ENCODE results near the gene SLC15A5.

The SLC15A5 gene

DNA sequence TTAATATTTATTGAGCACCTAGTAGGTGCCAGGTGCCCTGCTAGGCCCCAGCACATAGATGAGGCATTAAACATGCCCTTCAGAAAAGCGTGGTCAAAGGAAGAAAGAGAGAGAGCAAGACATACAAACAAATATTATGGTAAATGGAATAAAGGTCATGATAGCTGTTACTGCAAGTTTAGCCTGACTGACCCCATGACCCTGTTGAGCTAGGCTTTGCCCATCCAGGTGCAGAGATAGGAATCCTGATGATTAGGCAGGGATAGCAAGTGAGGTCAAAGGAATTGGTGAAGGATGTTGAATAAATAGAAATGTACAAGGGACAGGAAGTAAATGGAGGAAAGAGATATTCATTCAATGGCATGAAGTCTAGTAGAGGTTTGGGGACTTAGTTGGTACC is 33.4 kb upstream of the SLC15A5 start:
- Histone ChIP-seq H3K4me3 (ENCODE audit: low read length) (no peak overlapping the region), H4K8ac (ENCODE audit: low read depth, low read length) (no peak overlapping the region), H3K4me1 (ENCODE audit: control insufficient read depth, low read depth, low read length) (no peaks in the 10 kb centered on the region), H2BK120ac (ENCODE audit: low read depth, low read length) (no peak overlapping the region), H3K4me2 (ENCODE audit: low read length) (no peak overlapping the region), H4K5ac (ENCODE audit: low read length) (no peak overlapping the region), H3K4ac (ENCODE audit: low read depth, low read length) (no peak overlapping the region), H3K36me3 (ENCODE audit: control insufficient read depth, insufficient read depth, low read length) (no peaks in the 10 kb centered on the region), H3K56ac (ENCODE audit: low read length) (no peak overlapping the region), H2BK15ac (replicated peaks; ENCODE audit: low read depth) (no peak overlapping the region), H3K27me3 (ENCODE audit: insufficient read depth, low read length, poor library complexity) (no peaks in the 10 kb centered on the region), H3K27ac (ENCODE audit: low read depth, low read length) (no peak overlapping the region), H3K23ac (ENCODE audit: low read length) (no peak overlapping the region), H2AK5ac (ENCODE audit: low read length) (no peak overlapping the region), H2BK5ac (ENCODE audit: low read length) (no peak overlapping the region), H3K79me1 (ENCODE audit: low read length) (no peaks in the 10 kb centered on the region), H3K18ac (ENCODE audit: low read length) (no peak overlapping the region), H3K9ac (ENCODE audit: low read length) (no peak overlapping the region), H3K79me2 (ENCODE audit: control insufficient read depth, insufficient read depth, low read length) (no peaks in the 10 kb centered on the region)
- DNase-seq: no peak
- WGBS (ENCODE audit: extremely low coverage, insufficient coverage, low lambda C conversion rate): no CpG with 5 or more reads among the region's 1 CpG

DNA sequence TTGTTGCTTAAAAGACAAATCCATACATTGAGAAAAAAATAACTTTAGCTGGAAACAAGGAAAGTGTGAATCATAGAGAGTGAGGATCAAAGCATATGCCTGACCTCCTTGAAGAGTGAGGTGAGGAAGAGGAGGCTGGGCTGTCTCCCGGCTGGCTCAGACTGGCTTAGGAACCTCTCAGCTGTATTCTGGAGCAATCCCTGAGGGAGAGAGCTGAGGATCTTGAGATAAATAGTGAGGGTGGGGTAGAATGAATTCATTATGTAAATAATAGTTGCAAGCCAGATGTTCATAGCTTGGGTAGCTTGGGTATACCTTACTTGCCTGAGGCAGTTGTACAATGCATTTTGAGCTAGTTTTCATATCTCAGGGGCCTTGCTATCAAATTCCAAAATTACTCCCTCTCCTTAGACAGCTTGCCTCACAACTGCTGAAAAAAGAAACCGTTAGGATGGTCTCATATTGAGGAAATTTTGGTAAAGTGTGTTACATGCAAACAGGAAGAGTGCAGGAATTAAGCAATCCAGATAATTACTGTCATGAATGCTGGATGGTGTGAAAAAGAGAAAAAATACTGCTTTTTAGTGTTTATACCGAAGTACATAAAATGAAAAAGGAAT is 30.5 kb upstream of the SLC15A5 start:
- H4K5ac ChIP-seq (ENCODE audit: low read length): no peak overlapping the region
- H3K18ac ChIP-seq (ENCODE audit: low read length): no peak overlapping the region
- H3K4me1 ChIP-seq (ENCODE audit: control insufficient read depth, low read depth, low read length): no peaks in the 10 kb centered on the region
- no peak overlapping the region for H3K56ac ChIP-seq (ENCODE audit: low read length)
- H3K4me3 ChIP-seq (ENCODE audit: low read length): no peak overlapping the region
- WGBS (ENCODE audit: extremely low coverage, insufficient coverage, low lambda C conversion rate): no CpG with 5 or more reads among the region's 3 CpGs
- no peak for DNase-seq
- no peak overlapping the region for H3K4me2 ChIP-seq (ENCODE audit: low read length)
- no peak overlapping the region for H2BK15ac ChIP-seq (replicated peaks; ENCODE audit: low read depth)
- no peaks in the 10 kb centered on the region for H3K79me2 ChIP-seq (ENCODE audit: control insufficient read depth, insufficient read depth, low read length)
- no peak overlapping the region for H3K23ac ChIP-seq (ENCODE audit: low read length)
- no peak overlapping the region for H3K27ac ChIP-seq (ENCODE audit: low read depth, low read length)
- no peak overlapping the region for H3K9ac ChIP-seq (ENCODE audit: low read length)
- no peak overlapping the region for H2BK5ac ChIP-seq (ENCODE audit: low read length)
- no peak overlapping the region for H3K4ac ChIP-seq (ENCODE audit: low read depth, low read length)
- H3K27me3 ChIP-seq (ENCODE audit: insufficient read depth, low read length, poor library complexity): no peaks in the 10 kb centered on the region
- no peaks in the 10 kb centered on the region for H3K79me1 ChIP-seq (ENCODE audit: low read length)
- no peaks in the 10 kb centered on the region for H3K36me3 ChIP-seq (ENCODE audit: control insufficient read depth, insufficient read depth, low read length)
- no peak overlapping the region for H2AK5ac ChIP-seq (ENCODE audit: low read length)
- H2BK120ac ChIP-seq (ENCODE audit: low read depth, low read length): no peak overlapping the region
- no peak overlapping the region for H4K8ac ChIP-seq (ENCODE audit: low read depth, low read length)

DNA sequence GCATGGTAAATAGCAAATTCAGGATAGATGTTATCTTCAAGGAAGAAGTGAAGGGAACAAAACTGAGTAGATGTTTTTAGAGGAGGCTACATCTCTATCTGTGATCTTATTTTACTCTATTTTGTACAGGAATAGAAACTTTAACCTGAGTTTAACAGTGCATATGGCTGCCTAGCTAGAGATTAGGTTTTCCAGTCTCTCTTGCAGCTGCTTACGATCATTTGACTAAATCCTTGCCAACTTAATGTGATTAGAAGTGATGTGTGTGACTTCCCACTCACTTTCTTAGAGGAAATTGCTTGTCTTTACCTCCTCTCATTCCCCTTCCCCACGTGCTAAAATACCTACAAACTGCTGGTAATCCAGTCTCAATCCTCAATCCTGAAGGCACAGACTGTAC is 26.5 kb upstream of the SLC15A5 start:
- H3K4ac ChIP-seq (ENCODE audit: low read depth, low read length): no peak overlapping the region
- H3K36me3 ChIP-seq (ENCODE audit: control insufficient read depth, insufficient read depth, low read length): no peaks in the 10 kb centered on the region

DNA sequence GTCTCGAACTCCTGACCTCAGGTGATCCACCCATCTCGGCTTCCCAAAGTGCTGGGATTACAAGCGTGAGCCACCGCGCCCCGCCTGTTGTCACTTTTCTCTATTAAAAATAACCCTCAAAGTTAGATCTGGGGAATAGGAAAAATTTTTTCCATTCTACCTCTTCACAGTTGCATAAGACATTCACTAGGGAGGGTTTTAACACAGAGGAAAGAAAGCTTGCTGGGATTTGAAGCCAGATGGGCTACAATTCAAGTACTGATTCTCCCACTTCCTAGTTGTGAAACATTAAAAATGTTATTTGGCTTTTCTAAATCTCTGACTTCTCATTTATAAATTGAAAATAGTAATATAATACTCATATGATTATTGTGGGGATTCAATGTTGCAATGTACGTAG is 23.3 kb upstream of the SLC15A5 start:
- H3K23ac ChIP-seq (ENCODE audit: low read length): no peak overlapping the region
- H3K36me3 ChIP-seq (ENCODE audit: control insufficient read depth, insufficient read depth, low read length): no peaks in the 10 kb centered on the region
- H2BK120ac ChIP-seq (ENCODE audit: low read depth, low read length): no peak overlapping the region
- H3K4me2 ChIP-seq (ENCODE audit: low read length): no peak overlapping the region
- H3K27ac ChIP-seq (ENCODE audit: low read depth, low read length): no peak overlapping the region
- H3K4ac ChIP-seq (ENCODE audit: low read depth, low read length): no peak overlapping the region
- H3K18ac ChIP-seq (ENCODE audit: low read length): no peak overlapping the region
- no peak overlapping the region for H2AK5ac ChIP-seq (ENCODE audit: low read length)
- no peaks in the 10 kb centered on the region for H3K79me2 ChIP-seq (ENCODE audit: control insufficient read depth, insufficient read depth, low read length)
- H3K4me1 ChIP-seq (ENCODE audit: control insufficient read depth, low read depth, low read length): no peaks in the 10 kb centered on the region
- no peak overlapping the region for H2BK15ac ChIP-seq (replicated peaks; ENCODE audit: low read depth)
- no peak overlapping the region for H3K9ac ChIP-seq (ENCODE audit: low read length)
- no peak overlapping the region for H4K8ac ChIP-seq (ENCODE audit: low read depth, low read length)
- no peak overlapping the region for H3K4me3 ChIP-seq (ENCODE audit: low read length)
- H4K5ac ChIP-seq (ENCODE audit: low read length): no peak overlapping the region
- H3K79me1 ChIP-seq (ENCODE audit: low read length): no peaks in the 10 kb centered on the region
- no peak overlapping the region for H3K56ac ChIP-seq (ENCODE audit: low read length)
- H2BK5ac ChIP-seq (ENCODE audit: low read length): no peak overlapping the region
- no CpG with 5 or more reads among the region's 7 CpGs for WGBS (ENCODE audit: extremely low coverage, insufficient coverage, low lambda C conversion rate)
- no peaks in the 10 kb centered on the region for H3K27me3 ChIP-seq (ENCODE audit: insufficient read depth, low read length, poor library complexity)
- no peak for DNase-seq

More for the DNA sequence above, 26.5 kb upstream of the SLC15A5 start:
- no peaks in the 10 kb centered on the region for H3K79me2 ChIP-seq (ENCODE audit: control insufficient read depth, insufficient read depth, low read length)
- no peaks in the 10 kb centered on the region for H3K79me1 ChIP-seq (ENCODE audit: low read length)
- no peak overlapping the region for H4K5ac ChIP-seq (ENCODE audit: low read length)
- H4K8ac ChIP-seq (ENCODE audit: low read depth, low read length): no peak overlapping the region
- no peak overlapping the region for H3K4me2 ChIP-seq (ENCODE audit: low read length)
- H3K4me3 ChIP-seq (ENCODE audit: low read length): no peak overlapping the region
- no peaks in the 10 kb centered on the region for H3K27me3 ChIP-seq (ENCODE audit: insufficient read depth, low read length, poor library complexity)
- H3K27ac ChIP-seq (ENCODE audit: low read depth, low read length): no peak overlapping the region
- H3K4me1 ChIP-seq (ENCODE audit: control insufficient read depth, low read depth, low read length): no peaks in the 10 kb centered on the region
- no peak overlapping the region for H3K18ac ChIP-seq (ENCODE audit: low read length)
- no peak overlapping the region for H3K23ac ChIP-seq (ENCODE audit: low read length)
- no peak overlapping the region for H3K56ac ChIP-seq (ENCODE audit: low read length)
- no peak overlapping the region for H3K9ac ChIP-seq (ENCODE audit: low read length)
- H2BK15ac ChIP-seq (replicated peaks; ENCODE audit: low read depth): no peak overlapping the region
- H2AK5ac ChIP-seq (ENCODE audit: low read length): no peak overlapping the region
- no peak overlapping the region for H2BK120ac ChIP-seq (ENCODE audit: low read depth, low read length)
- no CpG with 5 or more reads among the region's 2 CpGs for WGBS (ENCODE audit: extremely low coverage, insufficient coverage, low lambda C conversion rate)
- DNase-seq: no peak
- H2BK5ac ChIP-seq (ENCODE audit: low read length): no peak overlapping the region

DNA sequence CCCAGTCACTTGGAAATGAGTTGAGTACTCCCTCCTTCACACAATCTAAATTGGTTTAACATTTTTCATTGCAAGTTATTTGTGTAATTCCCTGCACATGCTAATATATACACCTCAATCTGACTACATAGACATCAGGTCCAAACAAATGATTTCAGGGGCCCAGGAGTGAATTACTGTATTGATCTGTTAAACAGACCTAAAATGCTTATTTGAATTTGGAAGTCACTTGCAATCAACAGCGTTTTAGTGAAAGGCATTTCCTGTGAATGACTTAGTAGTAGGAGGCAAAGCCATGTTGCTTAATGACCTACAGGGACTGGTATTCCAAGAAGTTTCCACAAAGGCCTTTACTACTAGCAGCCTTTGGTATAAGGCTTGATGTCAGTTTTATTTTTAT is 22.6 kb upstream of the SLC15A5 start:
- Histone ChIP-seq H3K4me3 (ENCODE audit: low read length) (no peak overlapping the region), H3K4me2 (ENCODE audit: low read length) (no peak overlapping the region), H3K56ac (ENCODE audit: low read length) (no peak overlapping the region), H3K4ac (ENCODE audit: low read depth, low read length) (no peak overlapping the region), H3K18ac (ENCODE audit: low read length) (no peak overlapping the region), H3K27me3 (ENCODE audit: insufficient read depth, low read length, poor library complexity) (no peaks in the 10 kb centered on the region), H2BK5ac (ENCODE audit: low read length) (no peak overlapping the region), H4K8ac (ENCODE audit: low read depth, low read length) (no peak overlapping the region), H3K36me3 (ENCODE audit: control insufficient read depth, insufficient read depth, low read length) (no peaks in the 10 kb centered on the region), H3K79me1 (ENCODE audit: low read length) (no peaks in the 10 kb centered on the region), H2AK5ac (ENCODE audit: low read length) (no peak overlapping the region), H3K27ac (ENCODE audit: low read depth, low read length) (no peak overlapping the region), H3K9ac (ENCODE audit: low read length) (no peak overlapping the region), H2BK15ac (replicated peaks; ENCODE audit: low read depth) (no peak overlapping the region), H3K79me2 (ENCODE audit: control insufficient read depth, insufficient read depth, low read length) (no peaks in the 10 kb centered on the region), H3K4me1 (ENCODE audit: control insufficient read depth, low read depth, low read length) (no peaks in the 10 kb centered on the region), H2BK120ac (ENCODE audit: low read depth, low read length) (no peak overlapping the region), H4K5ac (ENCODE audit: low read length) (no peak overlapping the region), H3K23ac (ENCODE audit: low read length) (no peak overlapping the region)
- DNase-seq: peak; percentile 85
- WGBS (ENCODE audit: extremely low coverage, insufficient coverage, low lambda C conversion rate): no CpG with 5 or more reads among the region's 1 CpG

DNA sequence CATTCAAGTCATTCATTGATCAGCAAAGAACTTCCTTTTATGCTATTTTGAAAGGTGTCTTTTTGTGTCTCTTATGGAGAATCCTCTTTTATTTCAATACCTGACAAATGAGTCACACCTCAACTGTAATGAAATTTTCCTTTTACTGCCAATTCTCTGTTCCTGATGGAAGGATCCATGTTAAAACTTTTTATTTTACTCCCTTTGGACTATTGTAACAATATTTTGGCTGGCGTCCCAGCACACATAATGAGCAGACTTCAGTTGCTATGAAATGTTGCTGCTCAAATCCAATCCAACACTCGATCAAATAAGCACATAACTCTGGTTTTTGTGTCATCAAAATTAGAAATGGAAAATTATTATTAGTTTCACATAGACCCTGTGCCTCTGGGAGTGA is 21.9 kb upstream of the SLC15A5 start:
- no peak overlapping the region for H4K8ac ChIP-seq (ENCODE audit: low read depth, low read length)
- no peaks in the 10 kb centered on the region for H3K27me3 ChIP-seq (ENCODE audit: insufficient read depth, low read length, poor library complexity)
- no peaks in the 10 kb centered on the region for H3K36me3 ChIP-seq (ENCODE audit: control insufficient read depth, insufficient read depth, low read length)
- H3K4me3 ChIP-seq (ENCODE audit: low read length): no peak overlapping the region
- H2BK15ac ChIP-seq (replicated peaks; ENCODE audit: low read depth): no peak overlapping the region
- no peak overlapping the region for H4K5ac ChIP-seq (ENCODE audit: low read length)
- no peak overlapping the region for H3K56ac ChIP-seq (ENCODE audit: low read length)
- H3K9ac ChIP-seq (ENCODE audit: low read length): no peak overlapping the region
- no peaks in the 10 kb centered on the region for H3K4me1 ChIP-seq (ENCODE audit: control insufficient read depth, low read depth, low read length)
- no peak overlapping the region for H2BK5ac ChIP-seq (ENCODE audit: low read length)
- WGBS (ENCODE audit: extremely low coverage, insufficient coverage, low lambda C conversion rate): no CpG with 5 or more reads among the region's 2 CpGs
- H3K27ac ChIP-seq (ENCODE audit: low read depth, low read length): no peak overlapping the region
- no peak overlapping the region for H3K23ac ChIP-seq (ENCODE audit: low read length)
- H2AK5ac ChIP-seq (ENCODE audit: low read length): no peak overlapping the region
- H3K4ac ChIP-seq (ENCODE audit: low read depth, low read length): no peak overlapping the region
- DNase-seq: no peak
- no peaks in the 10 kb centered on the region for H3K79me2 ChIP-seq (ENCODE audit: control insufficient read depth, insufficient read depth, low read length)
- no peak overlapping the region for H2BK120ac ChIP-seq (ENCODE audit: low read depth, low read length)
- H3K18ac ChIP-seq (ENCODE audit: low read length): no peak overlapping the region
- no peak overlapping the region for H3K4me2 ChIP-seq (ENCODE audit: low read length)
- H3K79me1 ChIP-seq (ENCODE audit: low read length): no peaks in the 10 kb centered on the region
